Measurements from ENCODE around the gene WDR82. TPM values are rescaled to one million over a fixed set of nuclear protein-coding genes. Genes with fewer than 3 reads are reported as not detected.
A peak's percentile ranks its signal among the peaks of the same experiment; 100 is the strongest.
"Not testable (repeated sequence)": the region's sequence is repeated elsewhere in the genome, so short reads cannot be mapped to it uniquely, and the experiment has no call there.

Gene WDR82
- total RNA-seq, 1 experiment from 2014 or later: 27.6 TPM

GRCh38 chr3:52293491-52294319, 15.3 kb upstream of the WDR82 start:
- H3K27me3 ChIP-seq: no peaks in the 10 kb centered on the region
- H3K36me3 ChIP-seq: no peaks in the 10 kb centered on the region
- no peak overlapping the region for H3K4me3 ChIP-seq
- no peak for DNase-seq
- no peaks in the 10 kb centered on the region for H3K9me3 ChIP-seq

GRCh38 chr3:52292247-52293065, 14.0 kb upstream of the WDR82 start:
- no peaks in the 10 kb centered on the region; the same call in 1 of the 2 replicates for H3K36me3 ChIP-seq
- no peak overlapping the region for H3K4me3 ChIP-seq
- no peaks in the 10 kb centered on the region for H3K9me3 ChIP-seq
- H3K27me3 ChIP-seq: no peaks in the 10 kb centered on the region
- no peak for DNase-seq

GRCh38 chr3:52291508-52292181, 13.2 kb upstream of the WDR82 start:
- Histone ChIP-seq H3K27me3 (no peaks in the 10 kb centered on the region), H3K36me3 (no peaks in the 10 kb centered on the region; the same call in 1 of the 2 replicates), H3K4me3 (no peak overlapping the region), H3K9me3 (no peaks in the 10 kb centered on the region)
- DNase-seq: no peak

GRCh38 chr3:52290596-52291507, 12.4 kb upstream of the WDR82 start:
- H3K4me3 ChIP-seq: no peak overlapping the region
- no peaks in the 10 kb centered on the region; the same call in 1 of the 2 replicates for H3K36me3 ChIP-seq
- DNase-seq: no peak
- no peaks in the 10 kb centered on the region for H3K9me3 ChIP-seq
- no peaks in the 10 kb centered on the region for H3K27me3 ChIP-seq

- no peak overlapping the region for H3K4me3 ChIP-seq
- no peak for DNase-seq
- no peaks in the 10 kb centered on the region for H3K27me3 ChIP-seq
- H3K36me3 ChIP-seq: no peaks in the 10 kb centered on the region; the same call in 1 of the 2 replicates
- H3K9me3 ChIP-seq: no peaks in the 10 kb centered on the region
These were observed 11.5 kb upstream of the WDR82 start for GRCh38 chr3:52289747-52290595.

GRCh38 chr3:52289338-52289746, 10.9 kb upstream of the WDR82 start:
- DNase-seq: no peak
- no peaks in the 10 kb centered on the region for H3K9me3 ChIP-seq
- H3K4me3 ChIP-seq: no peak overlapping the region
- no peaks in the 10 kb centered on the region; the same call in 1 of the 2 replicates for H3K36me3 ChIP-seq
- no peaks in the 10 kb centered on the region for H3K27me3 ChIP-seq

GRCh38 chr3:52288674-52289073, 10.2 kb upstream of the WDR82 start:
- Histone ChIP-seq H3K4me3 (peak overlapping the region; percentile 98), H3K9me3 (no peaks in the 10 kb centered on the region), H3K36me3 (no peaks in the 10 kb centered on the region; the same call in 1 of the 2 replicates), H3K27me3 (no peaks in the 10 kb centered on the region)
- DNase-seq: no peak

- no peak for DNase-seq
- no peaks in the 10 kb centered on the region for H3K27me3 ChIP-seq
- no peaks in the 10 kb centered on the region; the same call in 1 of the 2 replicates for H3K36me3 ChIP-seq
- H3K4me3 ChIP-seq: peak overlapping the region; percentile 98
- H3K9me3 ChIP-seq: no peaks in the 10 kb centered on the region
These were observed 8.3 kb upstream of the WDR82 start for GRCh38 chr3:52286777-52287110.

GRCh38 chr3:52284051-52284450, 5.6 kb upstream of the WDR82 start:
- not testable (repeated sequence) for H3K36me3 ChIP-seq, H3K9me3 ChIP-seq, DNase-seq, H3K27me3 ChIP-seq, H3K4me3 ChIP-seq

- no peak for DNase-seq
- H3K36me3 ChIP-seq: no peaks in the 10 kb centered on the region; the same call in 1 of the 2 replicates
These were observed 4.9 kb upstream of the WDR82 start for GRCh38 chr3:52283306-52283705.

GRCh38 chr3:52281981-52282801, 3.7 kb upstream of the WDR82 start:
- DNase-seq: peak; percentile 43
- Histone ChIP-seq H3K9me3 (no peaks in the 10 kb centered on the region), H3K27me3 (no peaks in the 10 kb centered on the region), H3K4me3 (no peak overlapping the region), H3K36me3 (no peaks in the 10 kb centered on the region)

More at GRCh38 chr3:52283306-52283705, 4.9 kb upstream of the WDR82 start:
- Histone ChIP-seq H3K4me3 (no peak overlapping the region), H3K9me3 (no peaks in the 10 kb centered on the region), H3K27me3 (no peaks in the 10 kb centered on the region)

GRCh38 chr3:52280050-52280461, 1.6 kb upstream of the WDR82 start:
- Histone ChIP-seq H3K9me3 (no peaks in the 10 kb centered on the region), H3K27me3 (no peaks in the 10 kb centered on the region), H3K4me3 (peak overlapping the region; percentile 83), H3K36me3 (no peaks in the 10 kb centered on the region; the same call in 1 of the 2 replicates)
- no peak for DNase-seq

GRCh38 chr3:52279596-52279995, 1.1 kb upstream of the WDR82 start:
- no peaks in the 10 kb centered on the region for H3K27me3 ChIP-seq
- peak overlapping the region; percentile 83 for H3K4me3 ChIP-seq
- H3K36me3 ChIP-seq: peaks cover under 1% of the 10 kb centered on the region
- no peaks in the 10 kb centered on the region for H3K9me3 ChIP-seq
- DNase-seq: no peak

- Histone ChIP-seq H3K27me3 (no peaks in the 10 kb centered on the region), H3K36me3 (peaks cover 12% of the 10 kb centered on the region), H3K4me3 (peak overlapping the region; percentile 83), H3K9me3 (no peaks in the 10 kb centered on the region)
- DNase-seq: peak; percentile 34
These were observed 408 bp downstream of the WDR82 start for GRCh38 chr3:52277972-52278509.

Data from MG63 (cell line).